ENCODE data around the gene ACKR2.

The ACKR2 gene

DNA sequence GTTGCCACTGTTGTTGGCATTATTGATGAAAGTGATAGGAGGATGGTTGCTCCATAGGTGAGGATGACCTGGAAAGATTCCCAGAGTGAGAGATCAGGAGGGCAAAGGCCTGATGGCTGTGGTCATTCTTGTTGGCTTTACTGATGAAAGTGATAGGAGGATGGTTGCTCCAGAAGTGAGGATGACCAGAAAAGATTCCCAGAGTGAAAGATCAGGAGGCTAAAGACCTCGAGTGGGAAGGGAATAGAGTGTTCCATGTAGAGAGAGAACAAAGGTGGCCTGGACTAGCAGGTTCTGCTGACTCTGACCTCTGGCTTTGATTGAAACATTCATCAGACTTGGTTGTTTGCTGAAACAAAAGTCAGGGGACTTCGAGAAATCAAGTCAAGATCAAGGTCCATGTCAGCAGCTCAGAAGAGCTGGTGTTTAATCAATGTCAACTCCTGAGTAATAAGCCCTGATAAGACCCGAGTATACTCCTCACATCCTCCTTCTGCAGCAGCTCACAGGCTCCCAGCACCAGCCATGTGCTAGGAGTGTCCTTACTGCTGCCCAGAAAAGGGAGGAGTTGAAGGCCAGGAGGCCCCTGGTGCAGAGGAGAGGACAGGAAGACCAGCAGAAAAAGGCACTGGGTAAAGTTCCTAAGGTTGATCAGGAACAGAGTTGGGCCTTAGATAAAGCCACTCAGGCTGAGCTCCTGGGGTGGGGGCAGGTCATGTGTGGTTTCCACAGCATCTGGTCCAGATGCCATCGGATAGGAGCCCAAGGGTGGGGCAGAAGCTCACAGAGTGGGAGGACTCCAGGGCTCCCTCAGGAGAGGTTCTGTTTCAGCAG lies 46.5 kb downstream of the ACKR2 start:
- H3K9ac ChIP-seq (ENCODE audit: low read depth, low read length, poor library complexity, severe bottlenecking), result no peak overlapping the region

GRCh38 chr3:42856544-42856943 lies 47.3 kb downstream of the ACKR2 start:
- H4K20me1 ChIP-seq (ENCODE audit: insufficient read depth, low read length, poor library complexity, severe bottlenecking), result no peaks in the 10 kb centered on the region
- no peak overlapping the region for H3K4me3 ChIP-seq (ENCODE audit: low read length, poor library complexity, severe bottlenecking)
- no peak for TF ChIP-seq EZH2phosphoT487 (IDR thresholded peaks at IDR 0.05; ENCODE audit: borderline replicate concordance)
- TF ChIP-seq, protein P1, sequence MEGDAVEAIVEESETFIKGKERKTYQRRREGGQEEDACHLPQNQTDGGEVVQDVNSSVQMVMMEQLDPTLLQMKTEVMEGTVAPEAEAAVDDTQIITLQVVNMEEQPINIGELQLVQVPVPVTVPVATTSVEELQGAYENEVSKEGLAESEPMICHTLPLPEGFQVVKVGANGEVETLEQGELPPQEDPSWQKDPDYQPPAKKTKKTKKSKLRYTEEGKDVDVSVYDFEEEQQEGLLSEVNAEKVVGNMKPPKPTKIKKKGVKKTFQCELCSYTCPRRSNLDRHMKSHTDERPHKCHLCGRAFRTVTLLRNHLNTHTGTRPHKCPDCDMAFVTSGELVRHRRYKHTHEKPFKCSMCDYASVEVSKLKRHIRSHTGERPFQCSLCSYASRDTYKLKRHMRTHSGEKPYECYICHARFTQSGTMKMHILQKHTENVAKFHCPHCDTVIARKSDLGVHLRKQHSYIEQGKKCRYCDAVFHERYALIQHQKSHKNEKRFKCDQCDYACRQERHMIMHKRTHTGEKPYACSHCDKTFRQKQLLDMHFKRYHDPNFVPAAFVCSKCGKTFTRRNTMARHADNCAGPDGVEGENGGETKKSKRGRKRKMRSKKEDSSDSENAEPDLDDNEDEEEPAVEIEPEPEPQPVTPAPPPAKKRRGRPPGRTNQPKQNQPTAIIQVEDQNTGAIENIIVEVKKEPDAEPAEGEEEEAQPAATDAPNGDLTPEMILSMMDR (conservative IDR thresholded peaks at IDR 0.05; ENCODE audit: low read length), result no peak
- H3K9me3 ChIP-seq (ENCODE audit: insufficient read depth, low read depth, low read length), result no peaks in the 10 kb centered on the region
- H3F3A ChIP-seq (ENCODE audit: low read depth), result no peaks in the 10 kb centered on the region
- no peaks in the 10 kb centered on the region for H3K9me2 ChIP-seq (replicated peaks; ENCODE audit: low read depth, low read length)
- H3K79me2 ChIP-seq (ENCODE audit: insufficient read depth, low read length), result no peaks in the 10 kb centered on the region
- no peak overlapping the region for H2AFZ ChIP-seq (ENCODE audit: low read length)
- no peaks in the 10 kb centered on the region for H3K27me3 ChIP-seq (ENCODE audit: insufficient read depth, low read length, poor library complexity, severe bottlenecking)
- H3K9ac ChIP-seq (ENCODE audit: low read depth, low read length, poor library complexity, severe bottlenecking), result no peak overlapping the region
- no peak overlapping the region for H3K4me2 ChIP-seq (ENCODE audit: low read depth, low read length, poor library complexity, severe bottlenecking)
- no peaks in the 10 kb centered on the region for H3K36me3 ChIP-seq (ENCODE audit: insufficient read depth, low read length)
- H3K4me1 ChIP-seq (ENCODE audit: insufficient read depth, low read length, poor library complexity, severe bottlenecking), result no peaks in the 10 kb centered on the region

More for the DNA sequence above, 46.5 kb downstream of the ACKR2 start:
- Histone ChIP-seq H3F3A (ENCODE audit: low read depth) (no peaks in the 10 kb centered on the region), H3K36me3 (ENCODE audit: insufficient read depth, low read length) (no peaks in the 10 kb centered on the region), H3K4me2 (ENCODE audit: low read depth, low read length, poor library complexity, severe bottlenecking) (no peak overlapping the region), H3K27me3 (ENCODE audit: insufficient read depth, low read length, poor library complexity, severe bottlenecking) (no peaks in the 10 kb centered on the region), H4K20me1 (ENCODE audit: insufficient read depth, low read length, poor library complexity, severe bottlenecking) (no peaks in the 10 kb centered on the region), H3K79me2 (ENCODE audit: insufficient read depth, low read length) (no peaks in the 10 kb centered on the region), H2AFZ (ENCODE audit: low read length) (no peak overlapping the region), H3K9me2 (replicated peaks; ENCODE audit: low read depth, low read length) (no peaks in the 10 kb centered on the region), H3K4me1 (ENCODE audit: insufficient read depth, low read length, poor library complexity, severe bottlenecking) (no peaks in the 10 kb centered on the region), H3K9me3 (ENCODE audit: insufficient read depth, low read depth, low read length) (no peaks in the 10 kb centered on the region), H3K4me3 (ENCODE audit: low read length, poor library complexity, severe bottlenecking) (no peak overlapping the region)
- no peak for TF ChIP-seq EZH2phosphoT487 (IDR thresholded peaks at IDR 0.05; ENCODE audit: borderline replicate concordance)
- TF ChIP-seq, protein P1 (conservative IDR thresholded peaks at IDR 0.05; ENCODE audit: low read length), result no peak

- Histone ChIP-seq H3K4me3 (ENCODE audit: low read length, poor library complexity, severe bottlenecking) (no peak overlapping the region), H3K27me3 (ENCODE audit: insufficient read depth, low read length, poor library complexity, severe bottlenecking) (no peaks in the 10 kb centered on the region), H3F3A (ENCODE audit: low read depth) (no peaks in the 10 kb centered on the region), H2AFZ (ENCODE audit: low read length) (no peak overlapping the region), H3K9me3 (ENCODE audit: insufficient read depth, low read depth, low read length) (no peaks in the 10 kb centered on the region), H3K79me2 (ENCODE audit: insufficient read depth, low read length) (no peaks in the 10 kb centered on the region), H3K36me3 (ENCODE audit: insufficient read depth, low read length) (no peaks in the 10 kb centered on the region), H3K9me2 (replicated peaks; ENCODE audit: low read depth, low read length) (no peaks in the 10 kb centered on the region), H3K4me2 (ENCODE audit: low read depth, low read length, poor library complexity, severe bottlenecking) (no peak overlapping the region), H3K9ac (ENCODE audit: low read depth, low read length, poor library complexity, severe bottlenecking) (no peak overlapping the region), H4K20me1 (ENCODE audit: insufficient read depth, low read length, poor library complexity, severe bottlenecking) (no peaks in the 10 kb centered on the region), H3K4me1 (ENCODE audit: insufficient read depth, low read length, poor library complexity, severe bottlenecking) (no peaks in the 10 kb centered on the region)
- no peak for TF ChIP-seq EZH2phosphoT487 (IDR thresholded peaks at IDR 0.05; ENCODE audit: borderline replicate concordance)
- TF ChIP-seq, protein P1 (conservative IDR thresholded peaks at IDR 0.05; ENCODE audit: low read length), result no peak
Observed at GRCh38 chr3:42864321-42864950, 55.2 kb downstream of the ACKR2 start.
